Ascending aorta (tissue), 2 donors: ENCODE data around the gene PTGDR. TPM values are rescaled to one million over a fixed set of nuclear protein-coding genes. Genes with fewer than 3 reads are reported as not detected.

ENCODE experiments used
- DNase-seq, 2 donors: peaks; one replicate each; pipeline ENCODE4 v3.0.0-alpha.2; 2019; ENCODE audit warnings: low spot score in 2 of 2
- H3K27ac ChIP-seq, 2 donors: fragments of 200-600 bp; sonication (generic); one replicate each; pipeline ENCODE4 v1.5.1; 2016 to 2017; ENCODE audit warnings: mild to moderate bottlenecking in 1 of 2
- H3K27me3 ChIP-seq: fragments of 200-600 bp; sonication (generic); one replicate; pipeline ENCODE4 v1.5.1; 2017
- H3K36me3 ChIP-seq, 2 donors: fragments of 200-600 bp; sonication (generic); one replicate each; pipeline ENCODE4 v1.5.1; 2016
- H3K4me1 ChIP-seq, 2 donors: fragments of 200-600 bp; sonication (generic); one replicate each; pipeline ENCODE4 v1.5.1; 2016 to 2017; ENCODE audit warnings: mild to moderate bottlenecking in 1 of 2
- H3K4me3 ChIP-seq, 2 donors: fragments of 200-600 bp; sonication (generic); one replicate each; pipeline ENCODE4 v1.5.1; 2016 to 2017; ENCODE audit warnings: mild to moderate bottlenecking in 1 of 2
- H3K9me3 ChIP-seq, 2 donors: fragments of 200-600 bp; sonication (generic); one replicate each; pipeline ENCODE4 v1.5.1; 2016
- CTCF ChIP-seq, 3 experiments: fragments of 200-600 bp in 2 of 3; fragments of 450-650 bp in 1 of 3; sonication (generic) in 2 of 3; IDR thresholded peaks; one replicate each; pipeline ENCODE4 v1.5.1; 2016 to 2019; ENCODE audit warnings: antibody characterized with exemption in 3 of 3, mild to moderate bottlenecking in 1 of 3, moderate library complexity in 1 of 3
- intact Hi-C: fragments of 100-400 bp; cut with DNase I; formaldehyde crosslinking; loops from one replicate; pipeline ENCODE4 v1.15.1; 2023
- total RNA-seq: library from RNA; depleted of rRNA; stranded (reverse); fragments of >200 nt; gene quantifications from one replicate; pipeline ENCODE4 v1.1.0, GENCODE V29; 2016

PTGDR gene
- total RNA-seq, 1 donor from 2014 or later = 13.4 TPM

- intact Hi-C loops = no loop called here
- peak overlapping the region; percentile 62 to 65 for H3K4me3 ChIP-seq
- H3K27me3 ChIP-seq = no peaks in the 10 kb centered on the region
- no peaks in the 10 kb centered on the region for H3K36me3 ChIP-seq
- peaks cover 3 to 7% of the 10 kb centered on the region in 2 donors for H3K4me1 ChIP-seq
- H3K9me3 ChIP-seq = no peaks in the 10 kb centered on the region
- no peak overlapping the region for H3K27ac ChIP-seq
- DNase-seq = no peak
- no peak for TF ChIP-seq CTCF (IDR thresholded peaks at IDR 0.05)
These were observed 46.0 kb downstream of the PTGDR start for GRCh38 chr14:52313462-52313861.

GRCh38 chr14:52313903-52314594 lies 46.6 kb downstream of the PTGDR start, which contains the start of gene PTGER2:
TSS of gene PTGER2 (plus strand) at chr14:52314312. CDS start at chr14:52314549, 237 bp downstream.
- no peaks in the 10 kb centered on the region for H3K36me3 ChIP-seq
- no peaks in the 10 kb centered on the region for H3K27me3 ChIP-seq
- H3K27ac ChIP-seq = peak within 1 kb of the TSS in 1 of 2 donors; percentile 5
- H3K4me1 ChIP-seq = peaks cover 3 to 7% of the 10 kb centered on the region in 2 donors
- TF ChIP-seq CTCF (IDR thresholded peaks at IDR 0.05) = no peak
- DNase-seq = peak; percentile 60 to 91
- intact Hi-C loops = no loop called here
- peak within 1 kb of the TSS; percentile 62 to 65 for H3K4me3 ChIP-seq
- no peaks in the 10 kb centered on the region for H3K9me3 ChIP-seq

GRCh38 chr14:52314595-52315354 lies 47.3 kb downstream of the PTGDR start:
- intact Hi-C loops = no loop called here
- Histone ChIP-seq H3K27me3 (no peaks in the 10 kb centered on the region), H3K27ac (peak overlapping the region in 1 of 2 donors; percentile 5), H3K36me3 (no peaks in the 10 kb centered on the region), H3K9me3 (no peaks in the 10 kb centered on the region), H3K4me1 (peaks cover 3 to 7% of the 10 kb centered on the region in 2 donors), H3K4me3 (peak overlapping the region; percentile 62 to 65)
- no peak for TF ChIP-seq CTCF (IDR thresholded peaks at IDR 0.05)
- DNase-seq = peak in 1 of 2 donors; percentile 66

GRCh38 chr14:52315355-52315718 lies 47.8 kb downstream of the PTGDR start:
- DNase-seq = no peak
- Histone ChIP-seq H3K27me3 (no peaks in the 10 kb centered on the region), H3K4me1 (peaks cover 3 to 7% of the 10 kb centered on the region in 2 donors), H3K9me3 (no peaks in the 10 kb centered on the region), H3K4me3 (peak overlapping the region in 1 of 2 donors; percentile 65), H3K36me3 (no peaks in the 10 kb centered on the region), H3K27ac (no peak overlapping the region)
- intact Hi-C loops = no loop called here
- TF ChIP-seq CTCF (IDR thresholded peaks at IDR 0.05) = no peak

GRCh38 chr14:52318062-52318461 lies 50.6 kb downstream of the PTGDR start:
- Histone ChIP-seq H3K27me3 (no peaks in the 10 kb centered on the region), H3K9me3 (no peaks in the 10 kb centered on the region), H3K27ac (no peak overlapping the region), H3K4me3 (no peak overlapping the region), H3K4me1 (peaks cover 3 to 7% of the 10 kb centered on the region in 2 donors), H3K36me3 (no peaks in the 10 kb centered on the region)
- no peak for TF ChIP-seq CTCF (IDR thresholded peaks at IDR 0.05)
- DNase-seq = no peak
- intact Hi-C loops = no loop called here
